Omental fat pad (tissue), 4 donors: ENCODE results near the gene SHISA5. TPM values are rescaled to one million over a fixed set of nuclear protein-coding genes. Genes with fewer than 3 reads are reported as not detected.
"Not testable (repeated sequence)": the region's sequence is repeated elsewhere in the genome, so short reads cannot be mapped to it uniquely, and the experiment has no call there.

ENCODE experiments used
- ATAC-seq: fragments of 150-250 bp; one replicate; pipeline ENCODE4 v1.9.1; 2016; ENCODE audit warnings: mild to moderate bottlenecking, moderate library complexity; ENCODE audit not compliant: low FRiP score
- DNase-seq: peaks from one replicate; pipeline ENCODE4 v3.0.0-alpha.2; 2019; ENCODE audit warnings: low spot score
- CTCF ChIP-seq, 3 donors: fragments of 450-650 bp; IDR thresholded peaks; one replicate each; pipeline ENCODE4 v1.5.1; 2016 to 2017; ENCODE audit warnings: antibody characterized with exemption in 3 of 3, mild to moderate bottlenecking in 3 of 3, moderate library complexity in 2 of 3
- total RNA-seq, 4 donors: library from RNA; depleted of rRNA; stranded (reverse); fragments of >200 nt; gene quantifications; one replicate each; pipeline ENCODE4 v1.1.0, GENCODE V29; 2016

The SHISA5 gene
- total RNA-seq, 4 donors from 2014 or later, result 99.5 to 120 (median 118) TPM

GRCh38 chr3:48532977-48533337 lies 29.0 kb upstream of the SHISA5 start:
- ATAC-seq (no peak), DNase-seq (no peak)
- TF ChIP-seq CTCF (IDR thresholded peaks at IDR 0.05), result no peak

DNA sequence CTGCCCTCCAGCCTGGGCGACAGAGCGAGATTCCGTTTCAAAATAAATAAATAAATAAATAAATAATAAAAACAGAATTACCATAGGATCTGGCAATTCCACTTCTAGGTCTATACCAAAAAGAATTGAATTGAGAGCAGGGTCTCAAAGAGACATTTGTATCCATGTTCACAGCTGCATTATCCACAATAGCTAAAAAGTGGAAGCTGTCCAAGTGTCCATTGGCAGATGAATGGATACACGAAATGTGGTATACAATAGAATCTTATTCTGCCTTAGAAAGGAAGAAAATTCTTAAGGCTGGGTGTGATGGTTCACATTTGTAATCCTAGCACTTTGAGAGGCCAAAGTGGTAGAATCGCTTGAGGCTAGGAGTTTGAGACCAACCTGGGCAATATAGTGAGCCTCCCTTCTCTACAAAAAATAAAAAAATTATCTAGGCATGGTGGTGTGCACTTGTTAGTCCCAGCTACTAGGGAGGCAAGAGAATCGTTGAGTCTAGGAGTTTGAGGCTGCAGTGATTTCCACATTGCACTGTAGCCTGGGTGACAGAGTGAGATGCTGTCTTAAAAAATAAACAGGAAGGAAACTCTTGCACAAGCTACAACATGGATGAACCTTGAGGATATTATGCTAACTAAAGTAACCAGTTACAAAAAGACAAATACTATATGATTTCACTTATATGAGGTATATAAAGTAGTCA lies 28.4 kb upstream of the SHISA5 start:
- no peak for TF ChIP-seq CTCF (IDR thresholded peaks at IDR 0.05)
- no peak for ATAC-seq
- no peak for DNase-seq

- ATAC-seq, DNase-seq: not testable (repeated sequence)
Observed at GRCh38 chr3:48530701-48531100, 26.7 kb upstream of the SHISA5 start.

DNA sequence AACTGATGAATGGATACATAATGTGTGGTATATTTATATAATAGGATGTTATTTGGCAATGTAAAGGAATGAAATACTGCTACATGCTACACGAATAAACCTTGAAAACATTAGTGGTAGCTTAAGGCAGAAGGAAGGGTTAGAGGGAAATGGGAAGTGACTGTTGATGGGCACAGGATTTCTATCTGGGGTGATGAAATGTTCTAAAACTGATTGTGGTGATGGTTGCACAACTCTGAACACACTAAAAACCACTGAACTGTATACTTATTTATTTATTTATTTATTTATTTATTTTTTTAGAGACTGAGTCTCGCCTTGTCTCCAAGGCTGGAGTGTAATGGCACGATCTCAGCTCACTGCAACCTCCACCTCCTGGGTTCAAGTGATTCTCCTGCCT lies 24.8 kb upstream of the SHISA5 start:
- TF ChIP-seq CTCF (IDR thresholded peaks at IDR 0.05), result no peak
- ATAC-seq (no peak), DNase-seq (no peak)

- no peak for ATAC-seq
- DNase-seq, result no peak
- TF ChIP-seq CTCF (IDR thresholded peaks at IDR 0.05), result no peak
Observed at GRCh38 chr3:48528048-48528447, 24.1 kb upstream of the SHISA5 start.

- DNase-seq, result no peak
- ATAC-seq, result no peak
- no peak for TF ChIP-seq CTCF (IDR thresholded peaks at IDR 0.05)
Observed at GRCh38 chr3:48524970-48525369, 21.0 kb upstream of the SHISA5 start.

DNA sequence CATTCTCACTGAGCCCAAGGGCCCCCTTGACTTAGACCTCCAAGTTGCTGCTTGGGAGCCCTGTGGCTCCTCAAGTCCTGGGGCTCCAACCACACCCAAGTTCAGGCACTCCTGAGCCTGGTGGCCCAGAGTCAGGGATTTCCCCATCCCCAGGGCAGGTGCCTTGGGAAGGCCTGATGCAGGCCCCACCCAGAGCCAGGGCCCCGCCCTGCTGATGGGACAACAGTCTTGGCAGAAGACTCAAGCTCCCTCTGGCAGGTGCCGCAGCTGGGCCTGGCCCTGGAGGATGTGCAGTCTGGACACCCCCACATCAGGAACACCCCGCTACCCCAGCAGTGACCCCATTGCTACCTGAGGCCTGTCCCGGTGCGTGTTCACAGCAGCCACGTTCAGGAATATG lies 17.7 kb upstream of the SHISA5 start:
- ATAC-seq (no peak), DNase-seq (no peak)
- no peak for TF ChIP-seq CTCF (IDR thresholded peaks at IDR 0.05)
